ENCODE data around the gene LMAN1L. TPM values are rescaled to one million over a fixed set of nuclear protein-coding genes. Genes with fewer than 3 reads are reported as not detected.
"Not testable (repeated sequence)": the region's sequence is repeated elsewhere in the genome, so short reads cannot be mapped to it uniquely, and the experiment has no call there.

LMAN1L gene
- total RNA-seq, 1 donor from 2014 or later: not detected

- TF ChIP-seq CTCF (conservative IDR thresholded peaks at IDR 0.05; ENCODE audit: low read depth, low read length): no peak
- no peak for DNase-seq (ENCODE audit: low read depth)
- no peak overlapping the region for H3K4me3 ChIP-seq (ENCODE audit: low read depth, low read length)
Measured at GRCh38 chr15:74785194-74786032, 27.2 kb upstream of the LMAN1L start.

- not testable (repeated sequence) for DNase-seq (ENCODE audit: low read depth); H3K4me3 ChIP-seq (ENCODE audit: low read depth, low read length)
Measured at GRCh38 chr15:74786081-74786480, 26.6 kb upstream of the LMAN1L start.

GRCh38 chr15:74786551-74787165 is 26.0 kb upstream of the LMAN1L start:
- no peak overlapping the region for H3K4me3 ChIP-seq (ENCODE audit: low read depth, low read length)
- DNase-seq (ENCODE audit: low read depth): no peak
- no peak for TF ChIP-seq CTCF (conservative IDR thresholded peaks at IDR 0.05; ENCODE audit: low read depth, low read length)

- TF ChIP-seq CTCF (conservative IDR thresholded peaks at IDR 0.05; ENCODE audit: low read depth, low read length): peak; percentile 41
- no peak overlapping the region for H3K4me3 ChIP-seq (ENCODE audit: low read depth, low read length)
- no peak for DNase-seq (ENCODE audit: low read depth)
Measured at GRCh38 chr15:74787251-74788041, 25.2 kb upstream of the LMAN1L start.

GRCh38 chr15:74788042-74788682 is 24.5 kb upstream of the LMAN1L start:
- DNase-seq (ENCODE audit: low read depth): no peak
- no peak for TF ChIP-seq CTCF (conservative IDR thresholded peaks at IDR 0.05; ENCODE audit: low read depth, low read length)
- H3K4me3 ChIP-seq (ENCODE audit: low read depth, low read length): no peak overlapping the region

- no peak overlapping the region for H3K4me3 ChIP-seq (ENCODE audit: low read depth, low read length)
- DNase-seq (ENCODE audit: low read depth): no peak
- TF ChIP-seq CTCF (conservative IDR thresholded peaks at IDR 0.05; ENCODE audit: low read depth, low read length): no peak
Measured at GRCh38 chr15:74788683-74789151, 23.9 kb upstream of the LMAN1L start.

Data from epithelial cell of proximal tubule (primary cell).